ENCODE results near the gene MYO19. TPM values are rescaled to one million over a fixed set of nuclear protein-coding genes. Genes with fewer than 3 reads are reported as not detected.

Gene MYO19, protein sequence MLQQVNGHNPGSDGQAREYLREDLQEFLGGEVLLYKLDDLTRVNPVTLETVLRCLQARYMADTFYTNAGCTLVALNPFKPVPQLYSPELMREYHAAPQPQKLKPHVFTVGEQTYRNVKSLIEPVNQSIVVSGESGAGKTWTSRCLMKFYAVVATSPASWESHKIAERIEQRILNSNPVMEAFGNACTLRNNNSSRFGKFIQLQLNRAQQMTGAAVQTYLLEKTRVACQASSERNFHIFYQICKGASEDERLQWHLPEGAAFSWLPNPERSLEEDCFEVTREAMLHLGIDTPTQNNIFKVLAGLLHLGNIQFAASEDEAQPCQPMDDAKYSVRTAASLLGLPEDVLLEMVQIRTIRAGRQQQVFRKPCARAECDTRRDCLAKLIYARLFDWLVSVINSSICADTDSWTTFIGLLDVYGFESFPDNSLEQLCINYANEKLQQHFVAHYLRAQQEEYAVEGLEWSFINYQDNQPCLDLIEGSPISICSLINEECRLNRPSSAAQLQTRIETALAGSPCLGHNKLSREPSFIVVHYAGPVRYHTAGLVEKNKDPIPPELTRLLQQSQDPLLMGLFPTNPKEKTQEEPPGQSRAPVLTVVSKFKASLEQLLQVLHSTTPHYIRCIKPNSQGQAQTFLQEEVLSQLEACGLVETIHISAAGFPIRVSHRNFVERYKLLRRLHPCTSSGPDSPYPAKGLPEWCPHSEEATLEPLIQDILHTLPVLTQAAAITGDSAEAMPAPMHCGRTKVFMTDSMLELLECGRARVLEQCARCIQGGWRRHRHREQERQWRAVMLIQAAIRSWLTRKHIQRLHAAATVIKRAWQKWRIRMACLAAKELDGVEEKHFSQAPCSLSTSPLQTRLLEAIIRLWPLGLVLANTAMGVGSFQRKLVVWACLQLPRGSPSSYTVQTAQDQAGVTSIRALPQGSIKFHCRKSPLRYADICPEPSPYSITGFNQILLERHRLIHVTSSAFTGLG
- 23.1 and 28.9 TPM in 2 replicates for polyA plus RNA-seq (2011; rRNA removed)
- 55.9 and 63.1 TPM in 2 replicates for polyA minus RNA-seq (2011; rRNA and poly(A)+ RNA removed)

DNA sequence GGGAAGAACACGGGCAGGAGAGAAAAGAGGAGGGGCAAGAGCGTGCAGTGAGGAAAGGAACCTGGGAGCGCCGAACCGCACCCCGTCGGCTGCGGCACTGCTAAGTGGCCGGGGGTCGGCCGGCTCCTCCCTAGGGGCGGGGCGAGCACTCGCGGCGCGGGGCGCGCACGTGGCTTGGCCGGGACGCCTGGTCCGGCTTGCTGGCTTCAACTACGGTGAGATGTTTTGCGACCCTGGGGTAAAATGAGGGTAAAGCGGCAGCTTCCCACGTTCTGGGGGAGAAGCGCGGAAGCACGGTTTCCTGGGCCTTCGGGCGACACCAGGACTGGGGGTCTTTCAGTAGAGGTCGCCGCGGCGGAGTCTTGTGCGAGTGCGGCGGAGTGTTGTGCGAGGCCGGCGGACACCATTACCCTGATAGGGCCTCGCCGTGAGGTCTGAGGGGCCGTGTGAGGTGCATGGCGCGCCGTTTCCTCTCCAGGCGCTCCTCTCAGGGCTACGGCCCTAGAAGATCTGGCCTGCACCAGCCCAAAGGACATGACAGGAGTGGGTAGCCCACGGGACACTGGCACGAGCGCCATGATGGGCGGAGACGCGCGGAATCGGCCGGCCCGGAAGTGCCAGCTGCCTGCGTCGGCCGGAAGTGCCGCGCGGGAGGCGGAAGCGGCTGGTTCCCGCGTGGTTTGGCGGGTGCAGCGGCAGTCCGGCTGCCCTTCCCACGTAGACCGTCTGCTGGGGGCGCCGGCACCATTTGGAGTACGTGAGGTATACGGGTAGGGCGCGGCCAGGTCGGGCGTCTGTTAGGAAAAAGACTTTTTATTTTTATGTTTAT lies at the start of gene MYO19, which contains the start of gene PIGW:
TSS of gene MYO19 (minus strand) at position 29 of the 829 bp plus-strand sequence. CDS start 2,330 bp downstream, outside the sequence.
TSS of gene PIGW (plus strand) at position 148 of the 829 bp plus-strand sequence. CDS start 2,115 bp downstream, outside the sequence.
- Histone ChIP-seq H3K27me3 (ENCODE audit: control insufficient read depth, insufficient read depth, low read length) (no peaks in the 10 kb centered on the region), H3K9me3 (ENCODE audit: control insufficient read depth, insufficient read depth, low read length) (no peaks in the 10 kb centered on the region; the same call in 1 of the 2 replicates), H3K4me3 (ENCODE audit: low read depth, low read length) (peak within 1 kb of the TSS; percentile 93), H3K27ac (ENCODE audit: low read depth, low read length) (peak within 1 kb of the TSS; percentile 94)
- CTCF ChIA-PET: interaction anchor here (0.5 to 1.5 kb wide), 3 partner anchors 12 to 919 kb away, joined by 3 to 5 read pairs (median 5); no protein-coding TSS in a partner anchor
- TF ChIP-seq, protein P1, sequence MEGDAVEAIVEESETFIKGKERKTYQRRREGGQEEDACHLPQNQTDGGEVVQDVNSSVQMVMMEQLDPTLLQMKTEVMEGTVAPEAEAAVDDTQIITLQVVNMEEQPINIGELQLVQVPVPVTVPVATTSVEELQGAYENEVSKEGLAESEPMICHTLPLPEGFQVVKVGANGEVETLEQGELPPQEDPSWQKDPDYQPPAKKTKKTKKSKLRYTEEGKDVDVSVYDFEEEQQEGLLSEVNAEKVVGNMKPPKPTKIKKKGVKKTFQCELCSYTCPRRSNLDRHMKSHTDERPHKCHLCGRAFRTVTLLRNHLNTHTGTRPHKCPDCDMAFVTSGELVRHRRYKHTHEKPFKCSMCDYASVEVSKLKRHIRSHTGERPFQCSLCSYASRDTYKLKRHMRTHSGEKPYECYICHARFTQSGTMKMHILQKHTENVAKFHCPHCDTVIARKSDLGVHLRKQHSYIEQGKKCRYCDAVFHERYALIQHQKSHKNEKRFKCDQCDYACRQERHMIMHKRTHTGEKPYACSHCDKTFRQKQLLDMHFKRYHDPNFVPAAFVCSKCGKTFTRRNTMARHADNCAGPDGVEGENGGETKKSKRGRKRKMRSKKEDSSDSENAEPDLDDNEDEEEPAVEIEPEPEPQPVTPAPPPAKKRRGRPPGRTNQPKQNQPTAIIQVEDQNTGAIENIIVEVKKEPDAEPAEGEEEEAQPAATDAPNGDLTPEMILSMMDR (IDR thresholded peaks at IDR 0.05; ENCODE audit: low read depth, low read length): no peak
- POLR2A ChIA-PET: interaction anchor here (0.6 to 3.0 kb wide), 2 partner anchors 10 to 14 kb away, joined by 4 to 40 read pairs; partner anchors contain the start of gene GGNBP2
- DNase-seq (ENCODE audit: low read depth, low spot score): peak; percentile 63

- no peak overlapping the region for H3K4me3 ChIP-seq (ENCODE audit: low read depth, low read length)
- TF ChIP-seq, protein P1 (IDR thresholded peaks at IDR 0.05; ENCODE audit: low read depth, low read length): no peak
- no peaks in the 10 kb centered on the region for H3K9me3 ChIP-seq (ENCODE audit: control insufficient read depth, insufficient read depth, low read length)
- H3K27ac ChIP-seq (ENCODE audit: low read depth, low read length): no peak overlapping the region
- no peak for DNase-seq (ENCODE audit: low read depth, low spot score)
- ChIA-PET CTCF (interaction anchor here (1.6 kb wide), 1 partner anchor 656 kb away, joined by 4 read pairs; no protein-coding TSS in a partner anchor), POLR2A (no interaction called here)
- H3K27me3 ChIP-seq (ENCODE audit: control insufficient read depth, insufficient read depth, low read length): no peaks in the 10 kb centered on the region
Measured at GRCh38 chr17:36583787-36584186, 49.1 kb upstream of the MYO19 start.

DNA sequence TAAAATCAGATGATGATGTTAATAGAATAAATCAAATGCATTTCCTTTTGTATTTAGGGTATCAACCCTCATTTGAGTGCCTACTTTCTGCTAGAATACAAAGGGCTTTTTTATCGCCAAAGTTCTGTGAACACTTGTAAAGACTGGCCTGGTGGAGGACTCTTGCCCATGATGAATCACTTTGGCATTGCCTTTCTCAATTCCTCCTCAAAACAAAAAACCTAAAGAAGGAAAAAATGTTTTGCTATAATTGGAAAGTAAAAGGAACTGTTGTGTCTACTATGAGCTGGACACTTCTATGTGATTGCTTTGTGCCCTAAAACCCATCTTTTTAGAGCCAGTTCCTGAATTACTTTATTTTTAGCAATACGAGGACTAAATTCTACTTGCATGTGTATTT lies 44.0 kb upstream of the MYO19 start:
- H3K27me3 ChIP-seq (ENCODE audit: control insufficient read depth, insufficient read depth, low read length): no peaks in the 10 kb centered on the region
- TF ChIP-seq, protein P1 (IDR thresholded peaks at IDR 0.05; ENCODE audit: low read depth, low read length): no peak
- no peak for DNase-seq (ENCODE audit: low read depth, low spot score)
- no peaks in the 10 kb centered on the region for H3K9me3 ChIP-seq (ENCODE audit: control insufficient read depth, insufficient read depth, low read length)
- CTCF ChIA-PET: no interaction called here
- no peak overlapping the region for H3K4me3 ChIP-seq (ENCODE audit: low read depth, low read length)
- H3K27ac ChIP-seq (ENCODE audit: low read depth, low read length): no peak overlapping the region
- POLR2A ChIA-PET: no interaction called here

DNA sequence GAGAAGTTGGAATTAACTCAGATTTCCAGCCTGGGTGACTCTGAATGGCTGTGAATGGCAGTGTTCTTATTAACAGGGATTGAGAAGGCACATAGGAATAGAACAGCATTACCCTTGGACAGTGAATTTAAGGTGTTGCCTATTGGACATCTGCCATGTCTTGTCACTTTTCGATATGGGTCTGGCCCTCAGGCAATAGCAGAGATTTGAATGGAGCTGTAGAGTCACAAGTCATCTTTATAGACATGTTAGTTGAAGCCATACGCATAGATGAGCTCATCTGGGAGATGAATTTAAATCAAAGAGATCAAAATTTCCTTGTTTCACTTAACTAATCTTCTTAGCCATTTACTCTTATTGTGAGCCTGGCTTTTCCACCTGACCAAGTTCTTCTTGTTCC lies 42.1 kb upstream of the MYO19 start:
- POLR2A ChIA-PET: interaction anchor here (1.4 kb wide), 1 partner anchor 31 kb away, joined by 3 read pairs; no protein-coding TSS in a partner anchor
- DNase-seq (ENCODE audit: low read depth, low spot score): no peak
- H3K9me3 ChIP-seq (ENCODE audit: control insufficient read depth, insufficient read depth, low read length): no peaks in the 10 kb centered on the region
- H3K4me3 ChIP-seq (ENCODE audit: low read depth, low read length): no peak overlapping the region
- no peaks in the 10 kb centered on the region for H3K27me3 ChIP-seq (ENCODE audit: control insufficient read depth, insufficient read depth, low read length)
- no peak overlapping the region for H3K27ac ChIP-seq (ENCODE audit: low read depth, low read length)
- TF ChIP-seq, protein P1 (IDR thresholded peaks at IDR 0.05; ENCODE audit: low read depth, low read length): no peak
- CTCF ChIA-PET: interaction anchor here (0.6 to 1.6 kb wide), 2 partner anchors 26 to 768 kb away, joined by 4 read pairs; partner anchors contain the start of gene TAF15

Measured in AG04450 (cell line).